ENCODE results near the gene CYTH4. TPM values are rescaled to one million over a fixed set of nuclear protein-coding genes. Genes with fewer than 3 reads are reported as not detected.

The CYTH4 gene
- total RNA-seq, 2 experiments from 2014 or later = 20.6 to 28.1 TPM

DNA sequence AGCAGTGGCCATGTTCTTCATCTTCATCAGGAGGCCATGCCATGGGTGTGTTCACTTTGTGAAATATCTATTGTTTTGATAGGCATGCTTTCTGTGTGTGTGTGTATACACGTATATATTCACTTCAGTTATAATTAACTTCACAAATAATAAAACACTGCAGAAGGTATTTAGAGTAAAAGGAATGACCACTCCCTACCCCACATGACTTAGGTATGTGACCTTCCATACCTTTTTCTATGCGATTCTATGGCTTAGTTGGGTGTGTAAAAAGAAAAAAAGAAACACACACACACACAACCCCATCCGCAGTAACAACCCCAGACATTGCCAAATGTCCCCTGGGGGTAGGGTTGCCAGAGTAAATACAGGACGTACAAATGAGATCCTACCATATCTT lies 72.0 kb downstream of the CYTH4 start:
- Histone ChIP-seq H3K4me3 (ENCODE audit: low read depth, low read length, poor library complexity, severe bottlenecking) (no peak overlapping the region), H3K9me2 (ENCODE audit: insufficient read depth, low read length) (no peaks in the 10 kb centered on the region), H3K4me2 (ENCODE audit: low read length) (no peak overlapping the region), H4K20me1 (ENCODE audit: insufficient read depth, low read length) (no peaks in the 10 kb centered on the region), H3K27ac (ENCODE audit: low read depth, low read length, poor library complexity, severe bottlenecking) (no peak overlapping the region), H3K79me2 (ENCODE audit: insufficient read depth, low read depth, low read length) (no peaks in the 10 kb centered on the region), H2AFZ (ENCODE audit: low read length) (no peak overlapping the region), H3K4me1 (ENCODE audit: insufficient read depth, low read length, poor library complexity, severe bottlenecking) (no peaks in the 10 kb centered on the region), H3K36me3 (ENCODE audit: insufficient read depth, low read length) (no peaks in the 10 kb centered on the region), H3K9me3 (ENCODE audit: low read length) (no peaks in the 10 kb centered on the region)
- intact Hi-C loops (cut with micrococcal nuclease; ENCODE audit: unreplicated experiment) = no loop called here
- no TSS peak for BruUV-seq (replicated peaks)
- ChIA-PET POLR2A (no interaction called here), CTCF (ENCODE audit: unreplicated experiment) (no interaction called here)
- no peak for TF ChIP-seq EZH2phosphoT487 (IDR thresholded peaks at IDR 0.05; ENCODE audit: borderline replicate concordance, low read depth, low read length)
- TF ChIP-seq, protein P1, sequence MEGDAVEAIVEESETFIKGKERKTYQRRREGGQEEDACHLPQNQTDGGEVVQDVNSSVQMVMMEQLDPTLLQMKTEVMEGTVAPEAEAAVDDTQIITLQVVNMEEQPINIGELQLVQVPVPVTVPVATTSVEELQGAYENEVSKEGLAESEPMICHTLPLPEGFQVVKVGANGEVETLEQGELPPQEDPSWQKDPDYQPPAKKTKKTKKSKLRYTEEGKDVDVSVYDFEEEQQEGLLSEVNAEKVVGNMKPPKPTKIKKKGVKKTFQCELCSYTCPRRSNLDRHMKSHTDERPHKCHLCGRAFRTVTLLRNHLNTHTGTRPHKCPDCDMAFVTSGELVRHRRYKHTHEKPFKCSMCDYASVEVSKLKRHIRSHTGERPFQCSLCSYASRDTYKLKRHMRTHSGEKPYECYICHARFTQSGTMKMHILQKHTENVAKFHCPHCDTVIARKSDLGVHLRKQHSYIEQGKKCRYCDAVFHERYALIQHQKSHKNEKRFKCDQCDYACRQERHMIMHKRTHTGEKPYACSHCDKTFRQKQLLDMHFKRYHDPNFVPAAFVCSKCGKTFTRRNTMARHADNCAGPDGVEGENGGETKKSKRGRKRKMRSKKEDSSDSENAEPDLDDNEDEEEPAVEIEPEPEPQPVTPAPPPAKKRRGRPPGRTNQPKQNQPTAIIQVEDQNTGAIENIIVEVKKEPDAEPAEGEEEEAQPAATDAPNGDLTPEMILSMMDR (conservative IDR thresholded peaks at IDR 0.05; ENCODE audit: low read length) = no peak
- no peak for DNase-seq (ENCODE audit: low spot score)

DNA sequence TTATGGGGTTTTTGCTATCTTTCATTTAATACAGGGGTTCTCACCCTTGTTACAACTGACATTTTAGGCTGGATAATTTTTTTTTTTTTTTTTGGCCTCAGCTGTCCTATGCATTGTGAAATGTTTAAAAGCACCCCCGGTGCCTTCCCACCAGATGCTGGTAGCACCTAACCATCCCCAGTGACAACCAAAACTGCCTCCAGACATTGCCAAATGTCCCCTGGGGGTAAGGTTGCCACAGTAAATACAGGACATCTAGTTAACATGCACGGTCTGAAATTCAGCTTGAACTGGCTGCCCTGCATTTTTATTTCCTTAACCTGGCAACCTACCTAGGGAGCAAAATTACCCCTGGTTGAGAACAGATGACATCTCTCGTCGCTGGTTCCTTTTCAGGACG lies 72.4 kb downstream of the CYTH4 start:
- Histone ChIP-seq H3K9me3 (ENCODE audit: low read length) (no peaks in the 10 kb centered on the region), H3K4me2 (ENCODE audit: low read length) (no peak overlapping the region), H3K4me3 (ENCODE audit: low read depth, low read length, poor library complexity, severe bottlenecking) (no peak overlapping the region), H4K20me1 (ENCODE audit: insufficient read depth, low read length) (no peaks in the 10 kb centered on the region), H3K4me1 (ENCODE audit: insufficient read depth, low read length, poor library complexity, severe bottlenecking) (no peaks in the 10 kb centered on the region), H3K27ac (ENCODE audit: low read depth, low read length, poor library complexity, severe bottlenecking) (no peak overlapping the region), H3K9me2 (ENCODE audit: insufficient read depth, low read length) (no peaks in the 10 kb centered on the region), H3K36me3 (ENCODE audit: insufficient read depth, low read length) (no peaks in the 10 kb centered on the region), H2AFZ (ENCODE audit: low read length) (no peak overlapping the region), H3K79me2 (ENCODE audit: insufficient read depth, low read depth, low read length) (no peaks in the 10 kb centered on the region)
- BruUV-seq (replicated peaks) = no TSS peak
- no peak for DNase-seq (ENCODE audit: low spot score)
- POLR2A ChIA-PET = no interaction called here
- TF ChIP-seq, protein P1 (conservative IDR thresholded peaks at IDR 0.05; ENCODE audit: low read length) = no peak
- no peak for TF ChIP-seq EZH2phosphoT487 (IDR thresholded peaks at IDR 0.05; ENCODE audit: borderline replicate concordance, low read depth, low read length)
- intact Hi-C loops (cut with micrococcal nuclease; ENCODE audit: unreplicated experiment) = no loop called here
- CTCF ChIA-PET (ENCODE audit: unreplicated experiment) = no interaction called here

- ChIA-PET POLR2A (no interaction called here), CTCF (ENCODE audit: unreplicated experiment) (no interaction called here)
- TF ChIP-seq, protein P1 (conservative IDR thresholded peaks at IDR 0.05; ENCODE audit: low read length) = no peak
- no peak for TF ChIP-seq EZH2phosphoT487 (IDR thresholded peaks at IDR 0.05; ENCODE audit: borderline replicate concordance, low read depth, low read length)
- no peak for DNase-seq (ENCODE audit: low spot score)
- Histone ChIP-seq H3K36me3 (ENCODE audit: insufficient read depth, low read length) (no peaks in the 10 kb centered on the region), H3K9me2 (ENCODE audit: insufficient read depth, low read length) (no peaks in the 10 kb centered on the region), H3K9me3 (ENCODE audit: low read length) (no peaks in the 10 kb centered on the region), H3K27ac (ENCODE audit: low read depth, low read length, poor library complexity, severe bottlenecking) (no peak overlapping the region), H3K4me1 (ENCODE audit: insufficient read depth, low read length, poor library complexity, severe bottlenecking) (no peaks in the 10 kb centered on the region), H2AFZ (ENCODE audit: low read length) (no peak overlapping the region), H4K20me1 (ENCODE audit: insufficient read depth, low read length) (no peaks in the 10 kb centered on the region), H3K4me3 (ENCODE audit: low read depth, low read length, poor library complexity, severe bottlenecking) (no peak overlapping the region), H3K4me2 (ENCODE audit: low read length) (no peak overlapping the region), H3K79me2 (ENCODE audit: insufficient read depth, low read depth, low read length) (no peaks in the 10 kb centered on the region)
- no TSS peak for BruUV-seq (replicated peaks)
- intact Hi-C loops (cut with micrococcal nuclease; ENCODE audit: unreplicated experiment) = no loop called here
These were observed 72.9 kb downstream of the CYTH4 start for GRCh38 chr22:37355174-37355573.

Measured in OCI-LY7 (cell line).